Activated CD8-positive, alpha-beta T cell treated with anti-CD3 and anti-CD28 coated beads for 36 hours (primary cell): ENCODE results near the gene HSD17B13. TPM values are rescaled to one million over a fixed set of nuclear protein-coding genes. Genes with fewer than 3 reads are reported as not detected.

ENCODE experiments used
- ATAC-seq: fragments of 200-7000 bp; cut with Tn5 transposase; one replicate; pipeline ENCODE4 v1.10.0; 2021; ENCODE audit warnings: mild to moderate bottlenecking, moderate library complexity
- CTCF ChIA-PET: fragments of 350-600 bp; sonication (Branson Sonifier 250); formaldehyde crosslinking; loops from one replicate; lab custom pipeline; 2021; ENCODE audit warnings: antibody characterized with exemption; lab: Charles Lee
- POLR2A ChIA-PET: fragments of 350-600 bp; sonication (Branson Sonifier 250); formaldehyde crosslinking; loops from one replicate; lab custom pipeline; 2021; ENCODE audit warnings: antibody characterized with exemption; lab: Charles Lee
- DNase-seq: peaks from one replicate; pipeline ENCODE4 v3.0.0-alpha.2; 2020
- H3K27ac Mint-ChIP-seq: one replicate; pipeline ENCODE4 v1.8.0; 2021; ENCODE audit warnings: mild to moderate bottlenecking, mixed read lengths
- H3K27me3 Mint-ChIP-seq: one replicate; pipeline ENCODE4 v1.8.0; 2021; ENCODE audit warnings: mixed read lengths
- H3K36me3 Mint-ChIP-seq: one replicate; pipeline ENCODE4 v1.8.0; 2021; ENCODE audit warnings: low read depth, mixed read lengths
- H3K4me1 Mint-ChIP-seq: one replicate; pipeline ENCODE4 v1.8.0; 2021; ENCODE audit warnings: low read depth, mixed read lengths
- H3K4me3 Mint-ChIP-seq: one replicate; pipeline ENCODE4 v1.8.0; 2021; ENCODE audit warnings: mild to moderate bottlenecking, moderate library complexity, mixed read lengths
- H3K9me3 Mint-ChIP-seq: one replicate; pipeline ENCODE4 v1.8.0; 2021; ENCODE audit warnings: mixed read lengths
- CTCF ChIP-seq: fragments of 200-600 bp; IDR thresholded peaks from one replicate; pipeline ENCODE4 v1.8.0; 2022; ENCODE audit warnings: antibody characterized with exemption, mild to moderate bottlenecking
- intact Hi-C: fragments of 100-400 bp; cut with micrococcal nuclease; formaldehyde crosslinking; loops from one replicate; pipeline ENCODE4 v1.10.0; 2022
- total RNA-seq, 2 experiments: library from RNA; stranded (reverse); gene quantifications; one replicate each; pipeline ENCODE4 v1.2.3, GENCODE V29; 2021

The HSD17B13 gene
- total RNA-seq, 2 experiments from 2014 or later = 0.16 TPM; not detected in 1

- POLR2A ChIA-PET = no interaction called here
- CTCF ChIA-PET = interaction anchor here (1.2 kb wide), 1 partner anchor 813 kb away, joined by 3 read pairs; no protein-coding TSS in a partner anchor
- Mint-ChIP-seq H3K9me3 (no peaks in the 10 kb centered on the region), H3K4me1 (peaks cover 4% of the 10 kb centered on the region), H3K36me3 (no peaks in the 10 kb centered on the region), H3K27ac (no peak overlapping the region), H3K27me3 (no peaks in the 10 kb centered on the region), H3K4me3 (no peak overlapping the region)
- ATAC-seq (no peak), DNase-seq (no peak)
- no peak for TF ChIP-seq CTCF
- intact Hi-C loops = no loop called here
Observed at GRCh38 chr4:87311684-87312083, 11.0 kb downstream of the HSD17B13 start.

DNA sequence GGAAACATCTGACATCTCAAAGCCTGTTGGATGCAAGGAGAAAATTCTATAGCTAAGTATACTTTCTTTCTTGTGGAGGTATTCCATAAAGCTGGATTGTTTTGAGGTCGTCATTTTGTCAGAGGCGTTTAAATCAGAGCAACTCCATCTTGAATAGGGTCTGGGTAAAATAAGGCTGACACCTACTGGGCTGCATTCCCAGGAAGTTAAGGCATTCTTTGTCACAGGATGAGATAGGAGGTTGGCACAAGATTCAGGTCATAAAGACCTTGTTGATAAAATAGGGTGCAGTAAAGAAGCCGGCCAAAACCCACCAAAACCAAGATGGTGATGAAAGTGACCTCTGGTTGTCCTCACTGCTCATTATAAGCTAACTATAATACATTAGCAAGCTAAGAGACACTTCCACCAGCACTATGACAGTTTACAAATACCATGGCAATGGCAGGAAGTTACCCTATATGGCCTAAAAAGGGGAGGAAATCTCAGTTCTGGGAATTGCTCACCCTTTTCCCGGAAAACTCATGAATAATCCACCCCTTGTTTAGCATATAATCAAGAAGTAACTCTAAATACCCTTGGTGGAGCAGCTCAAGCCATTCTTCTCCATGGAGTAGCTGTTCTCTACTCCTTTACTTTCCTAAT, 11.9 kb downstream of the HSD17B13 start:
- TF ChIP-seq CTCF = no peak
- intact Hi-C loops = no loop called here
- ATAC-seq = no peak
- ChIA-PET CTCF (interaction anchor here (1.1 to 1.2 kb wide), 2 partner anchors 30 to 812 kb away, joined by 3 to 4 read pairs; no protein-coding TSS in a partner anchor), POLR2A (no interaction called here)
- peaks cover 4% of the 10 kb centered on the region for H3K4me1 Mint-ChIP-seq
- H3K36me3 Mint-ChIP-seq = no peaks in the 10 kb centered on the region
- no peak for DNase-seq
- no peaks in the 10 kb centered on the region for H3K27me3 Mint-ChIP-seq
- no peak overlapping the region for H3K4me3 Mint-ChIP-seq
- no peaks in the 10 kb centered on the region for H3K9me3 Mint-ChIP-seq
- H3K27ac Mint-ChIP-seq = no peak overlapping the region

DNA sequence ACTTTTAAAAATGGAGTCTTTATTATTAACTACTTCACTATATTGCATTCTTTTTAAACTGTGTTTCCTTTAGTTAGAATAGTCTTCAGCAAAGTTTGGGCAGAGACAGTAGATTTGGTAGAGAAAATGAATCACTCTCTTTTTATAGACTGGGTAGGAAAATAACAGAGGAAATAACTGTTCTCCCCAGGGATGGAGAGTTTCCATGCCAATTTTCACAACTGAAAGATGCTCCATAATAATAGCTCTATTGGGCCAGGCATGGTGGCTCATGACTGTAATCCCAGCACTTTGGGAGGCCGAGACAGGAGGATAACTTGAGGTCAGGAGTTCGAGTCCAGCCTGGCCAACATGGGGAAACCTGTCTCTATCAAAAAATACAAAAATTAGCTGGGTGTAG, 13.1 kb downstream of the HSD17B13 start:
- intact Hi-C loops = no loop called here
- no peaks in the 10 kb centered on the region for H3K27me3 Mint-ChIP-seq
- no peak overlapping the region for H3K27ac Mint-ChIP-seq
- no peaks in the 10 kb centered on the region for H3K36me3 Mint-ChIP-seq
- peaks cover 4% of the 10 kb centered on the region for H3K4me1 Mint-ChIP-seq
- CTCF ChIA-PET = interaction anchor here (1.1 kb wide), 1 partner anchor 31 kb away, joined by 4 read pairs; no protein-coding TSS in a partner anchor
- H3K9me3 Mint-ChIP-seq = no peaks in the 10 kb centered on the region
- POLR2A ChIA-PET = no interaction called here
- no peak for DNase-seq
- no peak overlapping the region for H3K4me3 Mint-ChIP-seq
- TF ChIP-seq CTCF = no peak
- ATAC-seq = no peak

- no peak overlapping the region for H3K27ac Mint-ChIP-seq
- TF ChIP-seq CTCF = no peak
- ChIA-PET POLR2A (no interaction called here), CTCF (interaction anchor here (0.7 kb wide), 1 partner anchor 158 kb away, joined by 3 read pairs; no protein-coding TSS in a partner anchor)
- intact Hi-C loops = no loop called here
- H3K4me3 Mint-ChIP-seq = no peak overlapping the region
- ATAC-seq (no peak), DNase-seq (no peak)
- H3K9me3 Mint-ChIP-seq = no peaks in the 10 kb centered on the region
- peaks cover 2% of the 10 kb centered on the region for H3K4me1 Mint-ChIP-seq
- no peaks in the 10 kb centered on the region for H3K27me3 Mint-ChIP-seq
- H3K36me3 Mint-ChIP-seq = no peaks in the 10 kb centered on the region
Observed at GRCh38 chr4:87306056-87306455, 16.6 kb downstream of the HSD17B13 start.

GRCh38 chr4:87305562-87305961, 17.1 kb downstream of the HSD17B13 start:
- intact Hi-C loops = no loop called here
- no peak overlapping the region for H3K4me3 Mint-ChIP-seq
- H3K36me3 Mint-ChIP-seq = no peaks in the 10 kb centered on the region
- ChIA-PET POLR2A (no interaction called here), CTCF (interaction anchor here (0.7 kb wide), 1 partner anchor 159 kb away, joined by 3 read pairs; no protein-coding TSS in a partner anchor)
- H3K27me3 Mint-ChIP-seq = no peaks in the 10 kb centered on the region
- no peaks in the 10 kb centered on the region for H3K9me3 Mint-ChIP-seq
- H3K27ac Mint-ChIP-seq = no peak overlapping the region
- no peak for DNase-seq
- no peak for ATAC-seq
- no peak for TF ChIP-seq CTCF
- peaks cover 2% of the 10 kb centered on the region for H3K4me1 Mint-ChIP-seq
